H1 (cell line): ENCODE results near the gene MGRN1. TPM values are rescaled to one million over a fixed set of nuclear protein-coding genes. Genes with fewer than 3 reads are reported as not detected.

Source experiments
- FOSL1 ChIP-seq: IDR thresholded peaks from 2 replicates; pipeline ENCODE4 v1.6.1; 2011; ENCODE audit warnings: mild to moderate bottlenecking, low read depth, low read length, moderate library complexity; ENCODE audit not compliant: insufficient read depth
- KDM1A ChIP-seq: fragments of 200-600, 300-600 bp; sonication (generic); IDR thresholded peaks from 2 replicates; pipeline ENCODE4 v1.7.1; 2016; ENCODE audit warnings: mild to moderate bottlenecking, low read length, borderline replicate concordance
- POLR2A ChIP-seq, 2 experiments: IDR thresholded peaks; 1 replicate in 1 of 2; 2 replicates in 1 of 2; pipeline ENCODE4 v1.6.1; 2011; ENCODE audit warnings: low read depth in 2 of 2, low read length in 2 of 2, mild to moderate bottlenecking in 2 of 2; ENCODE audit errors: control extremely low read depth in 1 of 2
- SAP30 ChIP-seq: fragments of 300-600 bp; sonication (generic); IDR thresholded peaks from 2 replicates; pipeline ENCODE4 v1.7.1; 2012; ENCODE audit warnings: low read length, moderate library complexity, mild to moderate bottlenecking, inconsistent platforms; ENCODE audit not compliant: insufficient read depth, insufficient replicate concordance
- polyA plus RNA-seq, 7 experiments: library from polyadenylated mRNA; depleted of rRNA in 3 of 7; stranded (reverse) in 5 of 7; unstranded in 2 of 7; fragments of >200 nt in 5 of 7; fragments of 200-250 nt in 2 of 7; gene quantifications; 1 replicate in 5 of 7; 2 replicates in 1 of 7; 4 replicates in 1 of 7; pipeline versions ENCODE4 v1.2.1 to v1.2.3, GENCODE V29; 2011 to 2013; ENCODE audit warnings: missing spikeins in 2 of 7, mixed read lengths in 2 of 7
- total RNA-seq: library from RNA; stranded (reverse); fragmentation: NEBNext Ultra II Directional; extraction: Animal tissue kit (Norgen Biotek cat#: 25700); gene quantifications from 2 replicates; pipeline ENCODE4 v1.2.1, GENCODE V29; 2021
- TF ChIP-seq, protein P1 (sequence below): IDR thresholded peaks from 2 replicates; pipeline ENCODE4 v1.6.1; 2012; ENCODE audit warnings: inconsistent platforms

MGRN1 gene
- total and polyA plus RNA-seq, 2 of the 8 experiments (the other 6 are each of a cell fraction or from before 2014, with no cell fraction given), result 15.0 to 82.3 TPM

DNA sequence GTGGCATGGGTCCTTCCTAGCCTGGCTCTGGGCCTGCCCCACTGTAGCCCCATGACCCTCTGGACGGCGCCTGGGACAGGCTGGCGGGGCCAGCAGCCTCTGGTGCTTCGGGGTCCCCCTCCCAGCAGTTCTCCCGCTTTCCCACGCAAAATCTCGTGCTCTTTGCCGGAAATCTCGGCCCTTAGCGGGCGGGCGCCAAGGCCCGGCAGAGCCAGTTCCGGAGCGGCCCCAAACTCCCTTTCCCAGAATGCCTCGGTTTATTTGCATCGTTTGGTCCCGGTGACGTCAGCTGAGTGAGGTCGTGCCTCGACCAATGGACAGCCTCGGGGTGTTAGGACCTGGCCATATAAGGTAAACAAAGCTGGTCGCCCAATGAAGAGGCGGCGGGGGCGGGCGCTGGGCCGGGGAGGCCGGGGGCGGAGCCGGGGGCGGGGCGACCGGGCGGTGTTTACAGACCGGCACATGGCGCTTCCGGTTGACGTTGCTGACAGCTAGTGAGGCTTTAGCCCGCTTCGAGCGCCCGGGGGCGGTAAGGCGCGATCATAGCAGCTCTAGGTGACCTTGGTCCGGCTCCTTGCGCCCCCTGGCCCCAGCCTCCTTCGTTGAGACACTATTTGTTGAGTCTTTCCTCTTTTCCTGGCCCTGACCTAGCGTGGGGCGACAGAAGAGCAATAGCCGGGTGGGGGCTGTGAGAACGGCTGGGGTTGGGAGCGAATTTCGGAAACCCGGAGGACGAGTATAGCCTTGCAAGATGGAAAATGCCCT lies 8.4 kb upstream of the MGRN1 start (continued):
- peak in 1 of 2 experiments; percentile 61; a peak in 1 of 3 replicates for TF ChIP-seq POLR2A (IDR thresholded peaks at IDR 0.05; ENCODE audit: control extremely low read depth in 1 of 2, low read depth in 2 of 2, low read length in 2 of 2)
- peak; percentile 78; the same call in 1 of the 2 replicates for TF ChIP-seq FOSL1
- peak; percentile 60 for TF ChIP-seq SAP30
- TF ChIP-seq KDM1A, result no peak
- TF ChIP-seq, protein P1, sequence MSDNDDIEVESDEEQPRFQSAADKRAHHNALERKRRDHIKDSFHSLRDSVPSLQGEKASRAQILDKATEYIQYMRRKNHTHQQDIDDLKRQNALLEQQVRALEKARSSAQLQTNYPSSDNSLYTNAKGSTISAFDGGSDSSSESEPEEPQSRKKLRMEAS, result peak; percentile 89
